PC-3 (cell line): ENCODE data around the gene ZMPSTE24.
A peak's percentile ranks its signal among the peaks of the same experiment; 100 is the strongest.

ENCODE experiments used
- CTCF ChIP-seq: fragments of 300-600 bp; sonication (generic); conservative IDR thresholded peaks from 2 replicates; pipeline ENCODE4 v1.5.1; 2017; ENCODE audit warnings: antibody characterized with exemption, low read depth, mild to moderate bottlenecking, low read length
- EZH2phosphoT487 ChIP-seq: fragments of 300-600 bp; sonication (generic); IDR thresholded peaks from 2 replicates; pipeline ENCODE4 v1.6.1; 2018; ENCODE audit warnings: mild to moderate bottlenecking, antibody characterized with exemption, low read length, borderline replicate concordance

- peak; percentile 98 for TF ChIP-seq CTCF
- no peak for TF ChIP-seq EZH2phosphoT487
Observed at GRCh38 chr1:40338745-40339419, 80.8 kb downstream of the ZMPSTE24 start.
